CD4-positive, alpha-beta T cell treated with Interleukin-10 for 1 hour (primary cell): ENCODE data around the gene CPEB2.

Experiments
- DNase-seq: peaks from one replicate; pipeline ENCODE4 v3.0.0-alpha.2; 2020

CPEB2 gene

GRCh38 chr4:15011166-15011565, 8.9 kb downstream of the CPEB2 start:
- no peak for DNase-seq

DNA sequence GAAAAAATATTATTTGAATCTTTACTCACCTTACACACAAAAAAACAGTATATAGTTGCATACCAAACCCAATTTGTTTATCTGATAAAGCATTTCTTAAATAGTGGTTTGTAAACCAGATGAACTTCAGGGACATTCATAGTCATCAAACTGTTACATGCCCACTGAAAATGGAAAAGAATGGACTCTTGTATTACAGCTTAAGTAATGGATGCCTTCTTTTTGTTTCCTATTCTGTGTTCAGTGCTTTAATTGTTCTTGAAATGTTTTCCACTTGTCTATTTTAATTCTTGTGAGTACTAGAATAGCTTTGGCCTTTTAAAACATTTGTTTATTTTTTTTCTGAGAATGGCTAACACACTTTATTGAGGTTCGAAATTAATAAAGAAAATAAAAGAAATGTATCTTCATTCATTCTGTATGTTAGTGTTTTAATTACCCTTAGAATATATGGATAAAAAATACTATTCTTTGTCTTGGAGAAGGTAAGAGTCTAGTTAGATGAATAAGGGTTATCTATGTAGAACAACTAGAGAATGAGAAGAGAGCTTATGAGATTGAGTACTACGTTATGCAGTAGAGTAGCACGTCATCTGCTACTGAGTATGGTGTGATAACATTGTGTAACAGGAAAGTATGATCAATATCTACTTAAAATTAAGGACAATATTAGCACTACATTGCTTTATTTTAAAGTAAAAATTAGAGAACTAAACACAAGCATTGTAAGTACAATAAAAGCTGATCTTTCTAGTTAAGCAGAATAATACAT, 9.9 kb downstream of the CPEB2 start:
- no peak for DNase-seq

- no peak for DNase-seq
These were observed 11.3 kb downstream of the CPEB2 start for GRCh38 chr4:15013585-15013984.

DNA sequence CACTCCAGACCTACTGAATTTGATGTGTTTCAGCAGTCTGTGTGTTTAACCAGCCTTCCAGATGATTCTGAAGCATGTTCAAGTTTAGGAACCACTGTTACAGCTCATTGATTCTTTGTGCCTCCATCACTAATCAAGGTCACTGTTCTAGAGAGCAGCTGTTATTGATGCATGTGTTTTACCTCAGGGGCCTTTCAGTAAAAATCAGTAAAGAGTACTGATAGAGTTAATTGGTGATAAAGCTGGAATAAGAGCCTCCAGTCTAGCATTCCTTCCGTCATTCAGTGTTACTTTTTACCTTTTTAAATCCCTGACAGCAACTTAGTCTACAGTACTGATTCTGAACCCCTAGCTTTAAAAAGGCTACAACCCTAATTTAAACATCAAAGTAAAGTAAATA, 12.9 kb downstream of the CPEB2 start:
- no peak for DNase-seq

DNA sequence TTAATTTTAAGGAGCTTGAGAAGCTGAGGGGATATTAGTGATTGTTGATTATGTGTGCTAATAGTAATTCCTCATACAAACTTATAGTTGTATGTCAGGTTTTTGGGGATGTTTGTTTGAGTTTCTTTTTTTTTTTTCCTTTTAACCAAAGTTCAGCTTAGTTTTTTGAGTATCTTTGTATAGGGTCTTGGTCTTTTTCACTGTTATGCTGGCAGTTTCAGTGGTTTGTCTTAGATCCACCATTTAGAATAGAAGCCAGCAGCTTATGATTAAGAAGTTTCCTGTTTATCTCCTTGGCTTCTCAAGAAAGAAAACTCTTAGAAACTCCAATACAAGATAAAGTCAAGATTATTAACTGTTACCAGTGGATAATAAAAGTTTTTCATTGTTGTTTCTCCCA, 16.1 kb downstream of the CPEB2 start:
- no peak for DNase-seq

DNA sequence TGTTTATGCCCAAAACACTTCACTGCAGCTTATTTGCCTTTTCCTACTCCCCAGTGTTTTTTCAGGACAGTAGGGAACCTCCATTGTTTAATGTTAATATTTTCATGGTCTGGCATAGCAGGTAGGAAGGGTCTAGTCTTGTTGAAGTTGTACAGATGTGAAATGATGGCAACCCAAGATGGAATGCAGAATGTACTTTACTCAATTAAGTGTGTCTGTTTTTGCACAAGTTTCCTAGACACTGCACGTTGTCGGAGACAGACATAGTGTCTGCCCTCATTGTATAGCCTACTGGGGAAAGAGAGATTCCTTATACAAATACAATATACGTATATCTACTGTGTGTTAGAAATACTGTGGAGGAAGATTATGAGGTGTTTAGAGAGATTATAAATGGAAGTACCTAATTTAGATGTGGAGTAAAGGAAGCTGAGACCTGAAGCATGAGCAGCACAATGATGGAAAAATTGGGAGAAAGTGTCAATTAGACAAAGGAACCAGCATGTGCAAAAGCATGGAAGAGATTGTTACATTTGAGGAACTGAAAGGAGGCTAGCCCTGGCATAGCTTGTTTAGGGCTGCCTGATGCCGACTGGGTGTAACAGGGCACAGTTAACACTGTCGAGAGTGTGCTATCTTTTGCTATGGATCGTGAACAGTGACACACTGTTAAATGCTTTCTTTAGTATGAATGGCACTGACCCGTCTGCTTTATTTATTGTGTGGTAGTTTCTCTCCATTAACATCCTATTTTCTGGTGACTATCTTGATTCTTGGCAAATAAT, 18.4 kb downstream of the CPEB2 start:
- no peak for DNase-seq

- DNase-seq: no peak
These were observed 19.0 kb downstream of the CPEB2 start for GRCh38 chr4:15021311-15021710.

DNA sequence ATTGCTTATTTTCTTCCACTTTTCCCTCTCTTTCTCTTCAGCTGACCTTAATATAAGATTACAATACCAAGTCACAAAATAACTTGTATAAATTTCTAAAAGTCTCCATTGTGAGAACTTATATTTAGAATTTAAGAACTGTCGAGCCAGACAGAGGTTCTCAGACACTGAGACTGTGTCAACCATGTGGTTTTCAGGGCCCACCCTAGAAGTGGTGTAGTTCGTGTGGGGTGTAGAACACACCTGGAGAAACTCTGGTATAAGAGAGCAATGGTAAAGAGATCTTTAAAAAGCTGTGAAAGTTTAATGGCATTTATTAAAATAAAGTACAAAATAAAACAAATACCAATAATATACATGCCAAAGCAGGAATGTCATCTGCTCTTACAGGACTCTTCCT, 19.7 kb downstream of the CPEB2 start:
- DNase-seq: no peak

DNA sequence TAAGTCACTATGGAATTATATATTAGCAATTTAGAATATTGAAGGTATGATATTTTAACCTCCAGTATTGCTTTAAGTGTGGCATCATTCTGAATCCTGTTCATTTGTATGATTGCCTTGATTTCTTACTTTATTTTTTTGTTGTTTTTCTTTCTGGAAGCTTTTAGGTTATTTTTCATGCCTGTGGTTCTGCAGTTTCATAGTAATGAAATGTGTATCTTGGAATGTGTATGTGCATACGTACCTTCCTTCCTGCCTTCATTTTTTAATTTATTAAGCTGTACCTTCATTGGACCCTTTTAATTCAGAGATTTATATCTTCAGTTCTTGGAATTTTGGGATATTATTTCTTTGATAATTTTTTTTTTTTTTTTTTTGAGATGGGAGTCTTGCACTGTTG, 22.1 kb downstream of the CPEB2 start:
- no peak for DNase-seq

DNA sequence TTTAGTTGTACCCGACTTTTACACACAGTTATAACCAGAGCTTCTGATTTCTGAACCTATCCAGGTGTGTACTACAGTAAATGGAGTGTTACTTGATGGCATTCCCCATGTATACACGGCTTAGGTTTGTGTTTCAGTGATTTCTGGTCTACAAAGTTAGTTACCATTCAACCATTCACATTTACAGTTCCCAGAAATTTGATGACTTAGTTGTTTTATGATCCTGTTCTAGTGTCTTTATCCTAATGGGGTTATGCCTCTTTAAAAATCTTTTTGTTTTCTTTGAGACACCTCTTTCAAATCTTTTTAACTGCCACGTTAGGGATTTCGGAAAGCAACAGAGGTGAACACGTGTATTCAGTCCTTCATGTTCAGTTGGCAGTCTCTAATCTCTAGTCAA, 23.4 kb downstream of the CPEB2 start:
- no peak for DNase-seq

DNA sequence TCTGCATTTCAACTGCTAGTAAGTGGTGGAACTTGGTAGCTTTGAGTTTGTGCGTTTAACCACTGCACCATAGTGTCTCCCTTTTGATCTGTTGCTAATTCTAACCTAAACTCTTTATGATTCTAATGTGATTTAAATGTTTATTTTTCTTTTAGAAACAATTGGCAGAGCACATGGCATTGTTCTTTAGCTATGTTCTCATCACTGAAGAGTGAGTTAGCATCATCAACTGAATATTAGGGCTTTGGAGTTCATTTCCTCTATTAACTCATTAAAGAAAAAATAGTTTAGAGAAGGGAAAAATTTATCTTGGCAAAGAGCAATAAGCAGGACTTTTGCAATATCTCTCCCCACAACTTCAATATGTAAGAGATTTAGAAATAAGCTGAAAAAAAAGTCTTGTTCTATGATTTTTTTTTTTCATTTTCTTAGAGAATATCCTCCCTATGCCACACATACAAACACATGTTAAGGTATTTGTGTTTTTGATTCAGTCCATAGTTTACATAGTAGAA, 25.7 kb downstream of the CPEB2 start:
- DNase-seq: no peak

- no peak for DNase-seq
These were observed 28.9 kb downstream of the CPEB2 start for GRCh38 chr4:15031197-15031596.

GRCh38 chr4:15031993-15032675, 29.9 kb downstream of the CPEB2 start:
- DNase-seq: no peak

- no peak for DNase-seq
These were observed 31.9 kb downstream of the CPEB2 start for GRCh38 chr4:15034071-15034764.

- DNase-seq: no peak
These were observed 32.9 kb downstream of the CPEB2 start for GRCh38 chr4:15035159-15035558.

DNA sequence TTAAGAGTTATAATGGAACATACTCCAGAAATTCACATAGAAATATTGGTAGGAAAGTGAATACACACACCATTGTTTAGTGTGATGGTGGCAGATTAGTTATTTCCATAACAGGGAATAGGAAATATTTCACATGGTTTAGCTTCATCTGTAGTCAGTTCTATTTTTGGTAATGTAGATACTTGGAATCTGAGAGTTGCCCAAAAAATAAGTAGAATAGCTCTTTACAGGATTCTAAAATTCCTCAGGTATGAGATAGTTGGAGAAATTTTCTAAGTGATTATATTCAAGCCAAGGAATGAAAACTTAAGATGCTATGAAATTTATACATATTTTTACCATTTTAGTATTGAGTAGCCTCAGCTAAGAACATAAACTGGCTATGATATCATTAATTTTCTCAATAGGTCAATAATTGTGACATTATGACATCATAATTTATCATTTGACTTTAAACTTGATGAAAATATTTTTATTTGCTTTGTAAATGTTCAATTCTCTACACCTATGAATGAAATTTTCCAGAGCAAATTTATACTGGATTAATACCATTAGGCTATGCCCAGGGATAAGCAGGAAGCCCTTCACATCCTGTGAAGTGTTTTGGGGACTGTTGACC, 35.8 kb downstream of the CPEB2 start:
- no peak for DNase-seq

DNA sequence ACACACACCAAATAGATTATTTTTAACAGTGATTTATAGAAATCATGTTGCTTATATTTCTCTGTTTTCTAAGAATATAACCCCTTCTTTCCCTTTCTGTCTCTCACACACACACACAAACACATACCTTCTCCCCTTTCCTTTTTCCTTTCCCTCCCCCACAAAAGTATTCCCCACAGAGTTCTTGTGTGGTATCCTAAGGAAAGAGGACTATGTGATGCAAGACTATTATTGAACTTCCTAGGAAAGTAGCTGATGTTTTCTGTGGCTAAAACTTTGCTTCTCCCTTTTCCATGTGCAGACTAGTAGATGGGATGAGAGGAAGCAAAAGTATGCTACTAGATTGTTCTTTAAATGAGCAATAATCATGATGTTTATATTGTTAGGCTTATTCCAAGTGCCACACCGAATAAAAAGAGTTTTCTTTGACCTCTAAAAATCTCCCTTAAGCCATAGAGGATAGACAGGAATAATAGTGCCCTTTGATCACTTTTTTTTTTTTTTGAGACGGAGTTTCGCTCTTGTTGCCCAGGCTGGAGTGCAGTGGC, 38.7 kb downstream of the CPEB2 start:
- DNase-seq: no peak

- DNase-seq: no peak
These were observed 40.4 kb downstream of the CPEB2 start for GRCh38 chr4:15042529-15043167.

DNA sequence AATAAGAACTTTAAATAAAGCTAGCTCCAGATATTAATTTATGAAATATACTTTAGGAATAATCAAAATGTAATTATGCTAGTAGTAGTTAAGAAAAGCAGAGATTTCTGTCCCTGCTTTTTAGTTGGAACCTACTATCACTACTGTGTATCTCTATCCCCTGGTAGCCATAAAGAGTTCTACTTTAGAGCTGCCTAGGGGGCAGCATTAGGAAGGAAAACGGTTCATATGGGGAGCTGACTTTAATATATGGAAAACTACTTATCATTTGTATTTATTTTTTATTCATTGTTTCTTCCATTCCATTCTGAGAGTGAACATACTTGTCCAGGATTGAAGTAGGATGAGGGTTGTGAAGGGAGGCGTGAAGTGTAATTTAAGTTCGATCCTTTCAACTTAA, 40.9 kb downstream of the CPEB2 start:
- no peak for DNase-seq

- DNase-seq: no peak
These were observed 41.6 kb downstream of the CPEB2 start for GRCh38 chr4:15043922-15044321.

DNA sequence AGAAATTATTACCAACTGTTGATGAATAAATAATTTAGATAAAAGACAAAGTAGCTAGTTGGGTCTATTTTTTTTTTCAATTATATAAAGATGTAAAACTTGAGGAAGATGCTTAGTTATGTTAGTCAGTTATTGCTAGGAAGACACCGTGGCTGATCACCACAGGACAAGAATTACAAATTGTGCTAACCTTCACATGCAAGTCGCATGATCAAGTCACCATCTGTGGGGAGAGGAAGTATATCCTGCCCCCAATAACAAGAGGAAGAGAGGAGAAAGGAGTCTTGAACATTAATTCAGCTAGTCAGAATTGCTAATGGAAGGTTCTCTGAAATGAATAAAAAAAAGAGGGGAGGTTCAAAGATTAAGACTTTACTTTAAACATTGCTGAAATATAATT, 52.3 kb downstream of the CPEB2 start:
- DNase-seq: no peak

DNA sequence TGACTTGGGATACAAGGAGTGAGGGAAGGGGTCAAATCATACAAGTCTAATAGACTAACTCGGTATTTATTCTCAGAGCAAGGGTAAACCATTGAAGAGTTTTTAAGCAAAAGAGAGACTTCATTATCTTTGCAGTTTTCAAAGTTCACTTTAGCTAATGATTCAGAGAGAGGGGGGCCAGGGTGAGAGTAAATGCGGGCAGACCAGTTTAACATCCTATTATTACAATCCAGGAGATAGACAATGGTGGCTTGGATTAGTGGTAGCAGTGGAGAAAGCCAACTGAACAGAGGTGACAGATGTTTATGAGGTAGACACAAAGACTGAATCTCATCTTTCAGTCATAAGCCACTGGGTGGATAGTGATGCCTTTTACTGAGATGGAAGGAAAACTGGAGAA, 57.9 kb downstream of the CPEB2 start:
- DNase-seq: no peak
